GM19324 (cell line): ENCODE data around the gene HBS1L.

ENCODE experiments used
- ATAC-seq: cut with Tn5 transposase; IDR thresholded peaks from one replicate; pipeline ENCODE4 v1.9.1; 2021; ENCODE audit warnings: mild to moderate bottlenecking, moderate library complexity; ENCODE audit not compliant: unreplicated experiment, low FRiP score

Gene HBS1L

GRCh38 chr6:134921721-134922261, 132.8 kb downstream of the HBS1L start:
- no peak for ATAC-seq

- ATAC-seq, result no peak
Measured at GRCh38 chr6:134921276-134921675, 133.3 kb downstream of the HBS1L start.

GRCh38 chr6:134920422-134920821, 134.2 kb downstream of the HBS1L start:
- no peak for ATAC-seq

GRCh38 chr6:134918418-134918961, 136.1 kb downstream of the HBS1L start:
- no peak for ATAC-seq

- no peak for ATAC-seq
Measured at GRCh38 chr6:134911547-134911946, 143.1 kb downstream of the HBS1L start.

GRCh38 chr6:134910593-134910935, 144.1 kb downstream of the HBS1L start:
- ATAC-seq, result no peak
